ENCODE data around the gene MSRB3.

DNA sequence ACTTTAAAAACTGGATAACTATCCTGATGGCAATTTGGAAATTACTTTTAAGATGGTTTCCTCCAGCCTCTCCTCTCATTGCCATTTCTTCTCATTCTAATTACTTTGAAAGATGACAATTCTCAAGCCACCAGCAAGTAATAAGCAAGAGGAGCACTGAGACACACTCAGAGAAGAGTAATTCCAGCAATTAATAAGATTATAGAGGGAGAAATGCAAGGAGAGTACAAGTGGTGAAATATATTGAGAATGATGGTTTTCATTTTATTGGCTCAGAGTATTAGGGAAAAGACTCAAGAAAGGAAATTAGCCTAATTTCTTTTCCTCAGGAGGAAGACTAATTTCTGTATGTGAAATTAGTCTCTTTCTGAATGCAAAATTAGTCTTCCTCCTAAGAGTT, 20.5 kb upstream of the MSRB3 start:
- TF ChIP-seq CTCF (IDR thresholded peaks at IDR 0.05; ENCODE audit: extremely low read depth in 1 of 2, insufficient read depth in 1 of 2, low read depth in 1 of 2, low read length in 2 of 2) (no peak), POLR2A (IDR thresholded peaks at IDR 0.05; ENCODE audit: low read depth, low read length) (no peak)
